Right lobe of liver (tissue), 6 donors: ENCODE data around the gene RAD51AP2. TPM values are rescaled to one million over a fixed set of nuclear protein-coding genes. Genes with fewer than 3 reads are reported as not detected.

ENCODE experiments used
- ATAC-seq, 4 donors: fragments of 200-7000 bp; cut with Tn5 transposase; one replicate each; pipeline ENCODE4 v1.9.1; 2020; ENCODE audit warnings: mild to moderate bottlenecking in 4 of 4, moderate library complexity in 4 of 4
- DNase-seq, 3 donors: peaks; one replicate each; pipeline ENCODE4 v3.0.0-alpha.2; 2020
- H3K27ac ChIP-seq, 3 donors: fragments of 200-600 bp; one replicate each; pipeline ENCODE4 v1.8.0; 2022
- H3K27me3 ChIP-seq, 2 donors: fragments of 200-600 bp; one replicate each; pipeline ENCODE4 v1.8.0; 2022
- H3K36me3 ChIP-seq, 4 donors: fragments of 200-600 bp; sonication (generic) in 1 of 4; one replicate each; pipeline versions ENCODE4 v1.5.1 to v1.8.0; 2017 to 2022; ENCODE audit warnings: control low read depth in 1 of 4
- H3K4me1 ChIP-seq, 4 donors: fragments of 200-600 bp; sonication (generic) in 1 of 4; one replicate each; pipeline versions ENCODE4 v1.5.1 to v1.8.0; 2017 to 2022; ENCODE audit warnings: control low read depth in 1 of 4
- H3K4me3 ChIP-seq, 3 donors: fragments of 200-600 bp; one replicate each; pipeline ENCODE4 v1.8.0; 2022
- H3K9me3 ChIP-seq, 4 donors: fragments of 200-600 bp; sonication (generic) in 1 of 4; one replicate each; pipeline versions ENCODE4 v1.5.1 to v1.8.0; 2017 to 2022; ENCODE audit warnings: control low read depth in 1 of 4
- CTCF ChIP-seq, 4 donors: fragments of 200-600 bp in 3 of 4; fragments of 450-650 bp in 1 of 4; IDR thresholded peaks; one replicate each; pipeline versions ENCODE4 v1.5.1 to v1.8.0; 2016 to 2022; ENCODE audit warnings: antibody characterized with exemption in 4 of 4, mild to moderate bottlenecking in 2 of 4
- POLR2A ChIP-seq: fragments of 450-650 bp; IDR thresholded peaks from one replicate; pipeline ENCODE4 v1.6.1; 2017; ENCODE audit warnings: antibody characterized with exemption, mild to moderate bottlenecking
- WGBS: methylation state at CpG from one replicate; pipeline ENCODE4 v1.1.6; 2018; ENCODE audit warnings: low coverage, low lambda C conversion rate; ENCODE audit not compliant: insufficient coverage; ENCODE audit errors: missing lambda C conversion rate; 5-methylcytosine and 5-hydroxymethylcytosine counted together
- intact Hi-C, 2 donors: fragments of 100-400 bp; cut with DNase I; formaldehyde crosslinking; loops; one replicate each; pipeline versions ENCODE4 v1.11.2 to v1.14.1; 2022
- total RNA-seq, 6 experiments: library from RNA; depleted of rRNA in 2 of 6; stranded (reverse); fragments of >200 nt in 2 of 6; fragmentation: NEBNext Ultra II Directional in 3 of 6; extraction: Animal tissue kit (Norgen Biotek cat#: 25700) in 3 of 6; gene quantifications; one replicate each; pipeline versions ENCODE4 v1.1.0 to v1.2.4, GENCODE V29; 2016 to 2023
- donor health status: DM: no; HTN: yes; CAD: no.
- donor health status: DM: no; HTN: no; CAD: no.
- donor health status: DM: no; HTN: no; CAD: no.
- donor health status: DM: no; HTN: yes; CAD: no.
- donor health status: DM: no; HTN: yes; CAD: no.

RAD51AP2 gene
- total RNA-seq, 6 experiments from 2014 or later, result 0.12 to 0.31 (median 0.22) TPM; not detected in 3

GRCh38 chr2:17479875-17480274 is 38.4 kb downstream of the RAD51AP2 start:
- Histone ChIP-seq H3K36me3 (no peaks in the 10 kb centered on the region), H3K9me3 (no peaks in the 10 kb centered on the region), H3K4me3 (no peak overlapping the region), H3K27ac (peak overlapping the region in 1 of 3 donors; percentile 8), H3K4me1 (peaks cover 0 to 20% (median 5%) of the 10 kb centered on the region in 4 donors), H3K27me3 (no peaks in the 10 kb centered on the region)
- DNase-seq, result peak; percentile 45 to 54 (median 54)
- intact Hi-C loops, result loop anchor here in 1 of 2 donors (10.0 kb wide), 1 partner anchor 95 kb away; no protein-coding TSS in a partner anchor
- TF ChIP-seq CTCF (IDR thresholded peaks at IDR 0.05), result no peak
- no peak for TF ChIP-seq POLR2A
- ATAC-seq, result peak; percentile 89 to 96 (median 94)
- 50% methylated on average over 2 of the region's 2 CpGs for WGBS

GRCh38 chr2:17476830-17477229 is 41.4 kb downstream of the RAD51AP2 start:
- peak; percentile 73 to 89 (median 80) for ATAC-seq

GRCh38 chr2:17476064-17476463 is 42.2 kb downstream of the RAD51AP2 start:
- H3K27ac ChIP-seq, result no peak overlapping the region
- intact Hi-C loops, result loop anchor here in 1 of 2 donors (10.0 kb wide), 1 partner anchor 99 kb away; no protein-coding TSS in a partner anchor
- ATAC-seq (no peak), DNase-seq (no peak)
- peaks cover 0 to 20% (median 5%) of the 10 kb centered on the region in 4 donors for H3K4me1 ChIP-seq
- H3K27me3 ChIP-seq, result no peaks in the 10 kb centered on the region
- no peaks in the 10 kb centered on the region for H3K36me3 ChIP-seq
- H3K9me3 ChIP-seq, result no peaks in the 10 kb centered on the region
- TF ChIP-seq CTCF (IDR thresholded peaks at IDR 0.05) (no peak), POLR2A (no peak)
- H3K4me3 ChIP-seq, result no peak overlapping the region
- WGBS, result 76% methylated on average over 2 of the region's 2 CpGs

More at GRCh38 chr2:17476830-17477229, 41.4 kb downstream of the RAD51AP2 start:
- intact Hi-C loops, result loop anchor here in 1 of 2 donors (10.0 kb wide), 1 partner anchor 98 kb away; no protein-coding TSS in a partner anchor
- WGBS, result 4% methylated on average over 2 of the region's 2 CpGs
- TF ChIP-seq POLR2A (no peak), CTCF (IDR thresholded peaks at IDR 0.05) (no peak)
- H3K36me3 ChIP-seq, result no peaks in the 10 kb centered on the region
- no peak overlapping the region for H3K4me3 ChIP-seq
- peaks cover 0 to 20% (median 5%) of the 10 kb centered on the region in 4 donors for H3K4me1 ChIP-seq
- no peak for DNase-seq
- H3K9me3 ChIP-seq, result no peaks in the 10 kb centered on the region
- no peak overlapping the region for H3K27ac ChIP-seq
- no peaks in the 10 kb centered on the region for H3K27me3 ChIP-seq

- H3K4me3 ChIP-seq, result no peak overlapping the region
- 60% methylated on average over 1 of the region's 1 CpG for WGBS
- H3K27ac ChIP-seq, result no peak overlapping the region
- intact Hi-C loops, result loop anchor here in 1 of 2 donors (10.0 kb wide), 1 partner anchor 100 kb away; no protein-coding TSS in a partner anchor
- H3K4me1 ChIP-seq, result peaks cover 0 to 19% (median 5%) of the 10 kb centered on the region in 4 donors
- TF ChIP-seq POLR2A (no peak), CTCF (IDR thresholded peaks at IDR 0.05) (no peak)
- no peak for ATAC-seq
- DNase-seq, result no peak
- H3K36me3 ChIP-seq, result no peaks in the 10 kb centered on the region
- H3K27me3 ChIP-seq, result no peaks in the 10 kb centered on the region
- H3K9me3 ChIP-seq, result peaks cover 0 to 5% (median 0%) of the 10 kb centered on the region in 4 donors
These were observed 43.0 kb downstream of the RAD51AP2 start for GRCh38 chr2:17475286-17475685.
